ENCODE data around the gene SFMBT1. TPM values are rescaled to one million over a fixed set of nuclear protein-coding genes. Genes with fewer than 3 reads are reported as not detected.

The SFMBT1 gene
- total RNA-seq, 1 donor from 2014 or later = 17.3 TPM

GRCh38 chr3:52893723-52894122 lies 152.2 kb downstream of the SFMBT1 start:
- peak overlapping the region; percentile 13 for H3K27ac ChIP-seq
- no peak overlapping the region for H3K4me3 ChIP-seq
- peaks cover 74% of the 10 kb centered on the region for H3K4me1 ChIP-seq
- H3K9me3 ChIP-seq = no peaks in the 10 kb centered on the region
- H3K36me3 ChIP-seq = no peaks in the 10 kb centered on the region
- DNase-seq = no peak
- intact Hi-C loops (cut with DNase I) = no loop called here
- H3K27me3 ChIP-seq (ENCODE audit: low read depth) = no peaks in the 10 kb centered on the region
- TF ChIP-seq, protein P1, sequence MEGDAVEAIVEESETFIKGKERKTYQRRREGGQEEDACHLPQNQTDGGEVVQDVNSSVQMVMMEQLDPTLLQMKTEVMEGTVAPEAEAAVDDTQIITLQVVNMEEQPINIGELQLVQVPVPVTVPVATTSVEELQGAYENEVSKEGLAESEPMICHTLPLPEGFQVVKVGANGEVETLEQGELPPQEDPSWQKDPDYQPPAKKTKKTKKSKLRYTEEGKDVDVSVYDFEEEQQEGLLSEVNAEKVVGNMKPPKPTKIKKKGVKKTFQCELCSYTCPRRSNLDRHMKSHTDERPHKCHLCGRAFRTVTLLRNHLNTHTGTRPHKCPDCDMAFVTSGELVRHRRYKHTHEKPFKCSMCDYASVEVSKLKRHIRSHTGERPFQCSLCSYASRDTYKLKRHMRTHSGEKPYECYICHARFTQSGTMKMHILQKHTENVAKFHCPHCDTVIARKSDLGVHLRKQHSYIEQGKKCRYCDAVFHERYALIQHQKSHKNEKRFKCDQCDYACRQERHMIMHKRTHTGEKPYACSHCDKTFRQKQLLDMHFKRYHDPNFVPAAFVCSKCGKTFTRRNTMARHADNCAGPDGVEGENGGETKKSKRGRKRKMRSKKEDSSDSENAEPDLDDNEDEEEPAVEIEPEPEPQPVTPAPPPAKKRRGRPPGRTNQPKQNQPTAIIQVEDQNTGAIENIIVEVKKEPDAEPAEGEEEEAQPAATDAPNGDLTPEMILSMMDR (IDR thresholded peaks at IDR 0.05) = no peak
- ATAC-seq = no peak

- no peaks in the 10 kb centered on the region for H3K27me3 ChIP-seq (ENCODE audit: low read depth)
- H3K36me3 ChIP-seq = no peaks in the 10 kb centered on the region
- TF ChIP-seq, protein P1 (IDR thresholded peaks at IDR 0.05) = no peak
- intact Hi-C loops (cut with DNase I) = no loop called here
- peaks cover 70% of the 10 kb centered on the region for H3K4me1 ChIP-seq
- peak overlapping the region; percentile 75 for H3K27ac ChIP-seq
- no peak for DNase-seq
- H3K9me3 ChIP-seq = no peaks in the 10 kb centered on the region
- ATAC-seq = no peak
- H3K4me3 ChIP-seq = peak overlapping the region; percentile 22
These were observed 153.1 kb downstream of the SFMBT1 start for GRCh38 chr3:52892625-52893311.

DNA sequence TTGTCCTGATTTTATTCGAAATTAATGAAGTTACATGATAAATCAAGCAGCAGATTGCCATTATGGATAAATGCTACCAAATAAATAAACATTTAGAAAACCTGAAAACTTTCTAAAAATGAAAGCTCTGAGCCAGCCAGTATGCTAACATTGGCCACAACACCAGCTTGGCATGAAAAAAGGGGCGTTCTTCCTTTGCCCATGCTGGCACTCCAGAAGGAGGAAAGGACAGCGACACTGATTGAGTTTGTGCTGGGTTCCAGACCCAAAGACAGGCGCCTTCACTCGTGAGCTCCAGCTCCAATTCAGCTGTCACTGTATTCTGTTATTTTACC lies 153.6 kb downstream of the SFMBT1 start:
- intact Hi-C loops (cut with DNase I) = no loop called here
- no peak for ATAC-seq
- Histone ChIP-seq H3K27me3 (ENCODE audit: low read depth) (no peaks in the 10 kb centered on the region), H3K4me3 (no peak overlapping the region), H3K36me3 (no peaks in the 10 kb centered on the region), H3K4me1 (peaks cover 72% of the 10 kb centered on the region), H3K9me3 (no peaks in the 10 kb centered on the region), H3K27ac (peak overlapping the region; percentile 75)
- TF ChIP-seq, protein P1 (IDR thresholded peaks at IDR 0.05) = no peak
- DNase-seq = no peak

DNA sequence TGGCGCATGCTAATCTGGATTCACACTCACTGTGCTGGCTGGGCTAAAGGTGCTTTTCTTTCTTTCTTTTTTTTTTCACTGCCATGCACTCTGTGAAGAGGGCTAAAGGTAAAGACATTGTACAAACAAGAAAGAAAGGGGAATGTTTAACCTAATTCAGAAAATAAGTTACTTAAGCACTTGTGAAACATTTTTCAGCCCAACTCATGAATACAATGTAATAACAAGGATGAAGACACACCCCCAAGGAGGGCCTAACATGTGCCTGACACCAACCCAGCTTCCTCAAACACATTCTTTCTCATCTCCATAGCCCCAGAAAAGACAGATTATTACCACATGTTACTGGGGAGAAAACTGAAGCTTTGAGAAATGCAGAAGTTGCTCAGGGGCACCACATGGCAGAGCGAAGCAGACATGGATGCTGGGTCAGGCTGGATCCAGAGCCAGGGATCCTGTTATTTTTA lies 154.2 kb downstream of the SFMBT1 start:
- H3K4me1 ChIP-seq = peaks cover 74% of the 10 kb centered on the region
- peak; percentile 58 for DNase-seq

GRCh38 chr3:52891164-52891563 lies 154.7 kb downstream of the SFMBT1 start:
- intact Hi-C loops (cut with DNase I) = no loop called here
- peaks cover 74% of the 10 kb centered on the region for H3K4me1 ChIP-seq
- H3K9me3 ChIP-seq = no peaks in the 10 kb centered on the region
- DNase-seq = peak; percentile 55
- peak overlapping the region; percentile 75 for H3K27ac ChIP-seq
- peak; percentile 72 to 77 for ATAC-seq
- TF ChIP-seq, protein P1 (IDR thresholded peaks at IDR 0.05) = no peak
- H3K4me3 ChIP-seq = no peak overlapping the region
- peaks cover 2% of the 10 kb centered on the region for H3K36me3 ChIP-seq
- H3K27me3 ChIP-seq (ENCODE audit: low read depth) = no peaks in the 10 kb centered on the region

More for the DNA sequence above, 154.2 kb downstream of the SFMBT1 start:
- Histone ChIP-seq H3K36me3 (no peaks in the 10 kb centered on the region), H3K27ac (peak overlapping the region; percentile 75), H3K4me3 (no peak overlapping the region), H3K9me3 (no peaks in the 10 kb centered on the region), H3K27me3 (ENCODE audit: low read depth) (no peaks in the 10 kb centered on the region)
- TF ChIP-seq, protein P1 (IDR thresholded peaks at IDR 0.05) = no peak
- intact Hi-C loops (cut with DNase I) = no loop called here
- ATAC-seq = peak; percentile 75 to 84

Data from lower lobe of right lung (tissue), 2 donors.